K562 (cell line): ENCODE measurements around the gene ICAM3. TPM values are rescaled to one million over a fixed set of nuclear protein-coding genes. Genes with fewer than 3 reads are reported as not detected.

Experiments
- ARID3A ChIP-seq: IDR thresholded peaks from 2 replicates; pipeline ENCODE4 v1.6.1; 2012; ENCODE audit warnings: low read depth, low read length, improper control_type of control experiment, borderline replicate concordance
- ASH1L ChIP-seq: fragments of 450-650 bp; IDR thresholded peaks from 2 replicates; pipeline ENCODE4 v1.6.1; 2018; ENCODE audit warnings: borderline replicate concordance, mild to moderate bottlenecking, low read depth; ENCODE audit not compliant: partially characterized antibody
- BDP1 ChIP-seq: IDR thresholded peaks from 3 replicates; pipeline ENCODE4 v1.6.1; 2011; ENCODE audit not compliant: insufficient read length, insufficient read depth
- CCNT2 ChIP-seq: IDR thresholded peaks from 2 replicates; pipeline ENCODE4 v1.6.1; 2011; ENCODE audit warnings: borderline replicate concordance, low read depth, mild to moderate bottlenecking, moderate library complexity, mixed read lengths, low read length; ENCODE audit not compliant: insufficient read length; ENCODE audit errors: extremely low read depth
- CHD2 ChIP-seq: IDR thresholded peaks from 2 replicates; pipeline ENCODE4 v1.6.1; 2011; ENCODE audit warnings: low read depth, low read length
- CXXC5 ChIP-seq: fragments of 250-450 bp; sonication (Bioruptor Pico); IDR thresholded peaks from 2 replicates; pipeline ENCODE4 v1.8.0; 2022; ENCODE audit warnings: inconsistent platforms, mild to moderate bottlenecking, moderate library complexity
- DNMT1 ChIP-seq: fragments of 450-650 bp; IDR thresholded peaks from 2 replicates; pipeline ENCODE4 v1.6.1; 2016; ENCODE audit warnings: antibody characterized with exemption, mild to moderate bottlenecking
- FOSL1 ChIP-seq: fragments of 200-800 bp; sonication (Bioruptor generic); conservative IDR thresholded peaks from 2 replicates; pipeline ENCODE4 v1.6.1; 2016; ENCODE audit warnings: missing genetic modification characterization, missing compliant biosample characterization
- HDGF ChIP-seq: fragments of 450-650 bp; IDR thresholded peaks from 2 replicates; pipeline ENCODE4 v1.6.1; 2016
- HES1 ChIP-seq: fragments of 450-650 bp; IDR thresholded peaks from 2 replicates; pipeline ENCODE4 v1.6.1; 2016; ENCODE audit warnings: low read depth, mild to moderate bottlenecking, moderate library complexity
- IRF1 ChIP-seq: sonication (generic); formaldehyde crosslinking; IDR thresholded peaks from 2 replicates; pipeline ENCODE4 v1.8.0; 2022; ENCODE audit warnings: missing genetic modification reagents, mild to moderate bottlenecking, borderline replicate concordance
- KLF13 ChIP-seq: fragments of 450-650 bp; IDR thresholded peaks from 2 replicates; pipeline ENCODE4 v1.6.1; 2016; ENCODE audit warnings: missing genetic modification characterization, low read depth, mild to moderate bottlenecking, missing compliant biosample characterization, moderate library complexity, borderline replicate concordance
- LEF1 ChIP-seq: fragments of 450-650 bp; IDR thresholded peaks from 2 replicates; pipeline ENCODE4 v1.6.1; 2016; ENCODE audit warnings: mild to moderate bottlenecking
- MIER1 ChIP-seq: fragments of 450-650 bp; IDR thresholded peaks from 2 replicates; pipeline ENCODE4 v1.6.1; 2016; ENCODE audit warnings: antibody characterized with exemption, mild to moderate bottlenecking, low read depth
- MTF1 ChIP-seq: fragments of 250-450 bp; sonication (Bioruptor Pico); IDR thresholded peaks from 2 replicates; pipeline ENCODE4 v1.9.0; 2021; ENCODE audit warnings: moderate library complexity, mild to moderate bottlenecking, inconsistent platforms, borderline replicate concordance
- MYC ChIP-seq, 2 experiments: fragments of 250-450 bp in 1 of 2; sonication (Bioruptor Pico) in 1 of 2; IDR thresholded peaks; 2 replicates each; pipeline versions ENCODE4 v1.5.1 to v1.6.1; 2012 to 2021; ENCODE audit warnings: low read depth in 2 of 2, borderline replicate concordance in 1 of 2, improper control_type of control experiment in 1 of 2, low read length in 1 of 2, mild to moderate bottlenecking in 1 of 2, moderate library complexity in 1 of 2
- PCBP1 ChIP-seq: fragments of 200-400 bp; formaldehyde crosslinking; IDR thresholded peaks from 2 replicates; pipeline ENCODE4 v1.6.1; 2018; ENCODE audit warnings: mild to moderate bottlenecking, low read depth, low read length; ENCODE audit not compliant: poor library complexity, severe bottlenecking
- SMARCA4 ChIP-seq: fragments of 450-650 bp; IDR thresholded peaks from 2 replicates; pipeline ENCODE4 v1.6.1; 2016
- TBP ChIP-seq: optimal IDR thresholded peaks from 2 replicates; pipeline ENCODE3; 2011; ENCODE audit warnings: low read depth, low read length, improper control_type of control experiment
- TFAP4 ChIP-seq: sonication (generic); formaldehyde crosslinking; IDR thresholded peaks from 2 replicates; pipeline ENCODE4 v1.8.0; 2022; ENCODE audit warnings: missing genetic modification reagents, mild to moderate bottlenecking, moderate library complexity, borderline replicate concordance
- ZBED1 ChIP-seq: IDR thresholded peaks from 2 replicates; pipeline ENCODE4 v1.6.1; 2014
- ZC3H8 ChIP-seq: fragments of 450-650 bp; IDR thresholded peaks from 2 replicates; pipeline ENCODE4 v1.6.1; 2017
- ZNF134 ChIP-seq: fragments of 250-450 bp; sonication (Bioruptor Pico); conservative IDR thresholded peaks from 2 replicates; pipeline ENCODE4 v1.4.0; 2020
- ZNF174 ChIP-seq: fragments of 250-450 bp; sonication (Bioruptor Pico); IDR thresholded peaks from 2 replicates; pipeline ENCODE4 v1.4.0; 2020; ENCODE audit warnings: mild to moderate bottlenecking
- ZSCAN29 ChIP-seq: fragments of 450-650 bp; IDR thresholded peaks from 2 replicates; pipeline ENCODE4 v1.6.1; 2017
- ZZZ3 ChIP-seq: fragments of 450-650 bp; IDR thresholded peaks from 2 replicates; pipeline ENCODE4 v1.6.1; 2016; ENCODE audit warnings: antibody characterized with exemption, mild to moderate bottlenecking, moderate library complexity
- polyA plus RNA-seq, 8 experiments: library from polyadenylated mRNA; depleted of rRNA in 4 of 8; stranded (reverse) in 5 of 8; unstranded in 3 of 8; fragments of >200 nt; fragmentation: Nextera tagmentation in 2 of 8; fragmentation: Illumina TruSeq in 1 of 8; extraction: Ambion mirVana in 2 of 8; extraction: Trizol in 1 of 8; gene quantifications; 2 replicates each; pipeline versions ENCODE4 v1.2.1 to v1.2.3, GENCODE V29; 2011 to 2014; ENCODE audit warnings: inconsistent platforms in 1 of 8, missing spikeins in 1 of 8
- total RNA-seq, 7 experiments: library from RNA; depleted of rRNA in 6 of 7; stranded (reverse); fragments of >200 nt in 6 of 7; fragmentation: Illumina TruSeq in 2 of 7; extraction: Trizol in 2 of 7; gene quantifications; 2 replicates each; pipeline versions ENCODE4 v1.2.1 to v1.2.3, GENCODE V29; 2011 to 2021; ENCODE audit warnings: low replicate concordance in 1 of 7

Gene ICAM3
- total and polyA plus RNA-seq, 9 of the 15 experiments (the other 6 are each of a cell fraction or from before 2014, with no cell fraction given) = 6.5 to 39.5 (median 24.2) TPM

- TF ChIP-seq MYC (IDR thresholded peaks at IDR 0.05; ENCODE audit: low read depth, low read length) (peak; percentile 74), MYC (CRISPR knock-in tag; IDR thresholded peaks at IDR 0.05; ENCODE audit: borderline replicate concordance, low read depth) (no peak), TBP (peak; percentile 74), ASH1L (peak; percentile 99), DNMT1 (no peak), MIER1 (no peak; the same call in 1 of the 2 replicates), ZSCAN29 (no peak), ZNF174 (no peak), ZNF134 (CRISPR knock-in tag) (no peak), CHD2 (peak; percentile 89), CXXC5 (CRISPR knock-in tag) (peak; percentile 81), IRF1 (CRISPR knock-in tag) (no peak), HES1 (no peak), CCNT2 (peak; percentile 73), SMARCA4 (no peak), BDP1 (no peak), PCBP1 (no peak), FOSL1 (tag) (peak; percentile 34; the same call in 1 of the 2 replicates), ZC3H8 (no peak), MTF1 (CRISPR knock-in tag) (no peak), LEF1 (peak; percentile 73; the same call in 1 of the 2 replicates), ZZZ3 (peak; percentile 12; the same call in 1 of the 2 replicates), TFAP4 (peak; percentile 83), HDGF (0 out of 2 replicates have a peak, but pooled peaks have one; percentile 34), KLF13 (no peak), ARID3A (no peak), ZBED1 (0 out of 2 replicates have a peak, but pooled peaks have one; percentile 49)
These were observed 41.1 kb upstream of the ICAM3 start, which contains the start of gene TYK2 (continued) for GRCh38 chr19:10380313-10381102.
